Left lung (tissue), 10 donors: ENCODE results near the gene FOXB2. TPM values are rescaled to one million over a fixed set of nuclear protein-coding genes. Genes with fewer than 3 reads are reported as not detected.

Source experiments
- ATAC-seq: fragments of 200-7000 bp; cut with Tn5 transposase; one replicate; pipeline ENCODE4 v1.9.1; 2020; ENCODE audit warnings: moderate library complexity
- DNase-seq, 4 donors: peaks; one replicate each; pipeline ENCODE4 v3.0.0-alpha.2; 2013 to 2020
- H3K27ac ChIP-seq, 2 donors: fragments of 200-600 bp; sonication (generic) in 1 of 2; one replicate each; pipeline versions ENCODE4 v1.5.0 to v1.8.0; 2020 to 2021
- H3K27me3 ChIP-seq, 2 donors: fragments of 200-600 bp; sonication (generic) in 1 of 2; one replicate each; pipeline versions ENCODE4 v1.5.0 to v1.8.0; 2020 to 2021
- H3K36me3 ChIP-seq, 2 donors: fragments of 200-600 bp; sonication (generic) in 1 of 2; one replicate each; pipeline versions ENCODE4 v1.5.0 to v1.8.0; 2020 to 2021
- H3K4me1 ChIP-seq, 2 donors: fragments of 200-600 bp; one replicate each; pipeline ENCODE4 v1.8.0; 2021
- H3K4me3 ChIP-seq, 2 donors: fragments of 200-600 bp; sonication (generic) in 1 of 2; one replicate each; pipeline versions ENCODE4 v1.5.0 to v1.8.0; 2020 to 2021; ENCODE audit warnings: mild to moderate bottlenecking in 1 of 2
- H3K9me3 ChIP-seq, 2 donors: fragments of 200-600 bp; sonication (generic) in 1 of 2; one replicate each; pipeline versions ENCODE4 v1.5.0 to v1.8.0; 2020 to 2021
- CTCF ChIP-seq, 2 donors: fragments of 200-600 bp; sonication (generic) in 1 of 2; IDR thresholded peaks; one replicate each; pipeline versions ENCODE4 v1.5.0 to v1.8.0; 2021; ENCODE audit warnings: antibody characterized with exemption in 2 of 2
- intact Hi-C, 2 donors: fragments of 100-400 bp; cut with DNase I; formaldehyde crosslinking; loops; one replicate each; pipeline versions ENCODE4 v1.11.2 to v1.14.2; 2022
- polyA plus RNA-seq, 6 donors: library from polyadenylated mRNA; unstranded; fragments of 120-200 nt; gene quantifications; one replicate each; pipeline ENCODE4 v1.2.1, GENCODE V29; 2013; ENCODE audit not compliant: insufficient read length in 6 of 6
- total RNA-seq, 2 donors: library from RNA; stranded (reverse); fragmentation: NEBNext Ultra II Directional; extraction: Animal tissue kit (Norgen Biotek cat#: 25700); gene quantifications; one replicate each; pipeline ENCODE4 v1.2.1, GENCODE V29; 2021
- donor health status: DM: no; HTN: yes; CAD: no.
- donor health status: DM: no; HTN: no; CAD: no.

The FOXB2 gene
- total and polyA plus RNA-seq, 8 donors, result not detected

- Histone ChIP-seq H3K4me3 (no peak overlapping the region), H3K9me3 (no peaks in the 10 kb centered on the region), H3K36me3 (no peaks in the 10 kb centered on the region), H3K27ac (no peak overlapping the region), H3K4me1 (peaks cover 14 to 46% of the 10 kb centered on the region in 2 donors), H3K27me3 (peaks cover 84 to 98% of the 10 kb centered on the region in 2 donors)
- DNase-seq (no peak), ATAC-seq (no peak)
- TF ChIP-seq CTCF (IDR thresholded peaks at IDR 0.05), result no peak
- intact Hi-C loops, result no loop called here
Observed at GRCh38 chr9:77021291-77021894, 1.9 kb downstream of the FOXB2 start.

DNA sequence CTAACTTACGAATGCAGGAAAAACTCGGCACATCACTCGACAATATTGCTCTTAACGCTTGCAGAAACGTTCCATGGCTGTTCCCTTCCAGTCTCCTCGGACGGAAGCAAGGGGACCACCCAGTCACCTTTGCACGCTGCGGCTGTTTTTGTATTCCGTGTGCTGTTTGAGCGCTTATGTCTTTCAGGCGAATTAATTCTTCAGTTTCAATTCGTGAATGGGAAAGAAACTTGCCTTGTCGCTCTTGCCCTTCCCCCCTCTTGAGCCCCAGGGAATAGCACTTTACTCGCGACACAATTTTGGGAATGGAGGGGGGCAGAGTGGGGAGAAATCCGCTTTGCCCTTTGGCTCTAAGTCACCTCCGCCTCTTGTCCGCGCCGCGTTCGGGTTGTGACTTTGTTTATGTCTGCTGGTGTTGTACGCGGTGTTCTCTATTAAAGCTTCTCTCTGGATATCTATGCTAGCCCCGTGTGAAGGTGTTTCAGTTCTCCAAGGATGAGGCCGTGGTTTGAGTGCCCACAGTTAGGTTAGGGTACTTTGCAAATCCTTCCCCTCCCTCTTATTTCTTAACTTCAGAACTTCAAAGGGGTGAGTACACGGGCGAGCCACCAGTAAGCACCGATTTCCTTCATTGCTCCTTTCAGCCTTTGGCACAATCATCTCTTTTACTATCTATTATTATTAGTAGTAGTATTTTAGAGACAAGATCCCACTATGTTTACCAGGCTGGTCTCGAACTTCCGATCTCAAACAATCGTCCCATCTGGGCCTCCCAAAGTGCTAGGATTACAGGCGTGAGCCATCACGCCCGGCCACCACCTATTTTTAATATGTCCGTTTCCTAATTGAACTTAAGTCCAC, 2.7 kb downstream of the FOXB2 start:
- no peak overlapping the region for H3K4me3 ChIP-seq
- intact Hi-C loops, result no loop called here
- H3K9me3 ChIP-seq, result no peaks in the 10 kb centered on the region
- H3K27me3 ChIP-seq, result peaks cover 77 to 97% of the 10 kb centered on the region in 2 donors
- no peaks in the 10 kb centered on the region for H3K36me3 ChIP-seq
- no peak for ATAC-seq
- no peak for TF ChIP-seq CTCF (IDR thresholded peaks at IDR 0.05)
- no peak for DNase-seq
- H3K4me1 ChIP-seq, result peaks cover 14 to 43% of the 10 kb centered on the region in 2 donors
- H3K27ac ChIP-seq, result no peak overlapping the region

GRCh38 chr9:77022783-77023440, 3.5 kb downstream of the FOXB2 start:
- intact Hi-C loops, result no loop called here
- Histone ChIP-seq H3K36me3 (no peaks in the 10 kb centered on the region), H3K4me1 (peaks cover 14 to 43% of the 10 kb centered on the region in 2 donors), H3K27ac (no peak overlapping the region), H3K4me3 (no peak overlapping the region), H3K9me3 (no peaks in the 10 kb centered on the region), H3K27me3 (peaks cover 69 to 97% of the 10 kb centered on the region in 2 donors)
- TF ChIP-seq CTCF (IDR thresholded peaks at IDR 0.05), result no peak
- peak in 1 of 4 donors; percentile 76 for DNase-seq
- ATAC-seq, result no peak

DNA sequence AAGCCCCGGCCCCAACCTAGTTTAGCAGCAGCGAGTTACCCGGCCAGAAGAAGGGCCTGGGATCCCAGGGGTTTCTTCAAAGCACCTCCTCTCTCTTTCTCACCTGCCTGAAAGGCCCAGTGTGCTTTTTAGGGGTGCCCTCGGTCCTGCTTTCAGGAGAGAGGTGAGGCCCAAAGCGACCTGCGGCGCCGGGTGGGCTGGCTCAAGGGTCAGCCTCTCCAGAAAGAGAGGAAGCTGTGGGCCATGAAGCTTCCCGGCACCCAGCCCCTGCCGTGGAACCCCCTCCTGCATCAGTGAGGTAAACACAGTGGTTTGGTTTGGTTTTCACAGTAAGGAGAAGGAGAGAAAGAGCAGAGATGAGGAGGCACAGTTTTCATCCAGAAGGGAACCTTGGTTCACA, 4.3 kb downstream of the FOXB2 start:
- Histone ChIP-seq H3K27ac (no peak overlapping the region), H3K4me3 (no peak overlapping the region), H3K27me3 (peaks cover 61 to 97% of the 10 kb centered on the region in 2 donors), H3K9me3 (no peaks in the 10 kb centered on the region), H3K36me3 (no peaks in the 10 kb centered on the region), H3K4me1 (peaks cover 8 to 37% of the 10 kb centered on the region in 2 donors)
- DNase-seq (no peak), ATAC-seq (no peak)
- intact Hi-C loops, result no loop called here
- no peak for TF ChIP-seq CTCF (IDR thresholded peaks at IDR 0.05)
